GM23338 (cell line): ENCODE results near the gene MAPRE2.

Source experiments
- CREB1 ChIP-seq: fragments of 250-450 bp; sonication (Bioruptor Pico); IDR thresholded peaks from 2 replicates; pipeline ENCODE4 v1.5.0; 2020; ENCODE audit warnings: low read depth, mild to moderate bottlenecking, moderate library complexity
- EZH2 ChIP-seq: fragments of 200-600 bp; sonication (generic); IDR thresholded peaks from one replicate; pipeline ENCODE4 v1.8.0; 2017; ENCODE audit warnings: antibody characterized with exemption, mild to moderate bottlenecking, low read depth; ENCODE audit not compliant: unreplicated experiment
- EZH2phosphoT487 ChIP-seq: fragments of 200-600 bp; sonication (generic); IDR thresholded peaks from one replicate; pipeline ENCODE4 v1.8.1; 2018; ENCODE audit warnings: antibody characterized with exemption; ENCODE audit not compliant: unreplicated experiment
- JUNB ChIP-seq: IDR thresholded peaks from one replicate; pipeline ENCODE4 v1.6.1; 2016; ENCODE audit warnings: antibody characterized with exemption; ENCODE audit not compliant: unreplicated experiment
- POLR2AphosphoS5 ChIP-seq: IDR thresholded peaks from 2 replicates; pipeline ENCODE4 v1.6.1; 2016; ENCODE audit warnings: antibody characterized with exemption, low read depth
- ZNF114 ChIP-seq: fragments of 250-450 bp; sonication (Bioruptor Pico); IDR thresholded peaks from 2 replicates; pipeline ENCODE4 v1.5.0; 2020; ENCODE audit warnings: mild to moderate bottlenecking, moderate library complexity
- ZNF331 ChIP-seq: fragments of 250-450 bp; sonication (Bioruptor Pico); IDR thresholded peaks from 2 replicates; pipeline ENCODE4 v1.5.0; 2020; ENCODE audit warnings: low read depth, mild to moderate bottlenecking, moderate library complexity
- TF ChIP-seq, protein P1 (sequence below), 2 experiments: fragments of 200-600 bp in 1 of 2; sonication (generic) in 1 of 2; conservative IDR thresholded peaks; 2 replicates each; pipeline versions ENCODE4 v1.5.1 to v1.6.1; 2016 to 2017; ENCODE audit warnings: antibody characterized with exemption in 2 of 2, low read depth in 2 of 2, mild to moderate bottlenecking in 2 of 2, moderate library complexity in 1 of 2
- TF ChIP-seq, protein P2 (sequence below): IDR thresholded peaks from one replicate; pipeline ENCODE4 v1.6.1; 2018; ENCODE audit warnings: antibody characterized with exemption; ENCODE audit not compliant: unreplicated experiment
- TF ChIP-seq, protein P3 (sequence below): IDR thresholded peaks from 2 replicates; pipeline ENCODE4 v1.6.1; 2016; ENCODE audit warnings: antibody characterized with exemption
- TF ChIP-seq, protein P4 (sequence below): fragments of 250-450 bp; sonication (Bioruptor Pico); IDR thresholded peaks from 2 replicates; pipeline ENCODE4 v1.5.0; 2020; ENCODE audit warnings: mild to moderate bottlenecking, moderate library complexity

DNA sequence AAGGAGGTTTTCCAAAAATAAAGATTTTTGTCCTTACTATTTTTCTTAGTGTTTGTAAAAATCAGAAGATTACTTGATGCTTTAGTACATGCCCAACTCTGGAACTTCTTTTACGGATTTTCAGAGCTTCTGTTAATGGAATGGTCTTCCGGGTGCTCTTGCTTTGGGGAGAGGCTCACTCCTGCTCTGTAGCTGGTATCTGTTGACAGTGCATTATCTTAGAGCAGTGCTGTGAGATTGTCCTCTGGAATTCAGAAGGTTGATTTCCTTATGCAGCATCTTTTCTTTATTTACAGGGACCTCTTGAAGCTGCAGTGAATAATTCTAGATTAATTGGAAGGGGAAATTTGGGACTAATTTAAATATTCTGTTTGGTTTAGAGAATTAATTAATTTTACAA, 4.6 kb downstream of the MAPRE2 start:
- TF ChIP-seq, protein P1, sequence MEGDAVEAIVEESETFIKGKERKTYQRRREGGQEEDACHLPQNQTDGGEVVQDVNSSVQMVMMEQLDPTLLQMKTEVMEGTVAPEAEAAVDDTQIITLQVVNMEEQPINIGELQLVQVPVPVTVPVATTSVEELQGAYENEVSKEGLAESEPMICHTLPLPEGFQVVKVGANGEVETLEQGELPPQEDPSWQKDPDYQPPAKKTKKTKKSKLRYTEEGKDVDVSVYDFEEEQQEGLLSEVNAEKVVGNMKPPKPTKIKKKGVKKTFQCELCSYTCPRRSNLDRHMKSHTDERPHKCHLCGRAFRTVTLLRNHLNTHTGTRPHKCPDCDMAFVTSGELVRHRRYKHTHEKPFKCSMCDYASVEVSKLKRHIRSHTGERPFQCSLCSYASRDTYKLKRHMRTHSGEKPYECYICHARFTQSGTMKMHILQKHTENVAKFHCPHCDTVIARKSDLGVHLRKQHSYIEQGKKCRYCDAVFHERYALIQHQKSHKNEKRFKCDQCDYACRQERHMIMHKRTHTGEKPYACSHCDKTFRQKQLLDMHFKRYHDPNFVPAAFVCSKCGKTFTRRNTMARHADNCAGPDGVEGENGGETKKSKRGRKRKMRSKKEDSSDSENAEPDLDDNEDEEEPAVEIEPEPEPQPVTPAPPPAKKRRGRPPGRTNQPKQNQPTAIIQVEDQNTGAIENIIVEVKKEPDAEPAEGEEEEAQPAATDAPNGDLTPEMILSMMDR (conservative IDR thresholded peaks at IDR 0.05; ENCODE audit: low read depth in 2 of 2) = no peak
- no peak for TF ChIP-seq ZNF114 (CRISPR knock-in tag)
- no peak for TF ChIP-seq EZH2
- TF ChIP-seq EZH2phosphoT487 = no peak
- no peak for TF ChIP-seq POLR2AphosphoS5
- TF ChIP-seq, protein P2, sequence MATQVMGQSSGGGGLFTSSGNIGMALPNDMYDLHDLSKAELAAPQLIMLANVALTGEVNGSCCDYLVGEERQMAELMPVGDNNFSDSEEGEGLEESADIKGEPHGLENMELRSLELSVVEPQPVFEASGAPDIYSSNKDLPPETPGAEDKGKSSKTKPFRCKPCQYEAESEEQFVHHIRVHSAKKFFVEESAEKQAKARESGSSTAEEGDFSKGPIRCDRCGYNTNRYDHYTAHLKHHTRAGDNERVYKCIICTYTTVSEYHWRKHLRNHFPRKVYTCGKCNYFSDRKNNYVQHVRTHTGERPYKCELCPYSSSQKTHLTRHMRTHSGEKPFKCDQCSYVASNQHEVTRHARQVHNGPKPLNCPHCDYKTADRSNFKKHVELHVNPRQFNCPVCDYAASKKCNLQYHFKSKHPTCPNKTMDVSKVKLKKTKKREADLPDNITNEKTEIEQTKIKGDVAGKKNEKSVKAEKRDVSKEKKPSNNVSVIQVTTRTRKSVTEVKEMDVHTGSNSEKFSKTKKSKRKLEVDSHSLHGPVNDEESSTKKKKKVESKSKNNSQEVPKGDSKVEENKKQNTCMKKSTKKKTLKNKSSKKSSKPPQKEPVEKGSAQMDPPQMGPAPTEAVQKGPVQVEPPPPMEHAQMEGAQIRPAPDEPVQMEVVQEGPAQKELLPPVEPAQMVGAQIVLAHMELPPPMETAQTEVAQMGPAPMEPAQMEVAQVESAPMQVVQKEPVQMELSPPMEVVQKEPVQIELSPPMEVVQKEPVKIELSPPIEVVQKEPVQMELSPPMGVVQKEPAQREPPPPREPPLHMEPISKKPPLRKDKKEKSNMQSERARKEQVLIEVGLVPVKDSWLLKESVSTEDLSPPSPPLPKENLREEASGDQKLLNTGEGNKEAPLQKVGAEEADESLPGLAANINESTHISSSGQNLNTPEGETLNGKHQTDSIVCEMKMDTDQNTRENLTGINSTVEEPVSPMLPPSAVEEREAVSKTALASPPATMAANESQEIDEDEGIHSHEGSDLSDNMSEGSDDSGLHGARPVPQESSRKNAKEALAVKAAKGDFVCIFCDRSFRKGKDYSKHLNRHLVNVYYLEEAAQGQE = no peak
- TF ChIP-seq CREB1 (CRISPR knock-in tag) = no peak
- TF ChIP-seq JUNB = no peak
- TF ChIP-seq, protein P3, sequence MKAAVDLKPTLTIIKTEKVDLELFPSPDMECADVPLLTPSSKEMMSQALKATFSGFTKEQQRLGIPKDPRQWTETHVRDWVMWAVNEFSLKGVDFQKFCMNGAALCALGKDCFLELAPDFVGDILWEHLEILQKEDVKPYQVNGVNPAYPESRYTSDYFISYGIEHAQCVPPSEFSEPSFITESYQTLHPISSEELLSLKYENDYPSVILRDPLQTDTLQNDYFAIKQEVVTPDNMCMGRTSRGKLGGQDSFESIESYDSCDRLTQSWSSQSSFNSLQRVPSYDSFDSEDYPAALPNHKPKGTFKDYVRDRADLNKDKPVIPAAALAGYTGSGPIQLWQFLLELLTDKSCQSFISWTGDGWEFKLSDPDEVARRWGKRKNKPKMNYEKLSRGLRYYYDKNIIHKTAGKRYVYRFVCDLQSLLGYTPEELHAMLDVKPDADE = no peak
- TF ChIP-seq, protein P4, sequence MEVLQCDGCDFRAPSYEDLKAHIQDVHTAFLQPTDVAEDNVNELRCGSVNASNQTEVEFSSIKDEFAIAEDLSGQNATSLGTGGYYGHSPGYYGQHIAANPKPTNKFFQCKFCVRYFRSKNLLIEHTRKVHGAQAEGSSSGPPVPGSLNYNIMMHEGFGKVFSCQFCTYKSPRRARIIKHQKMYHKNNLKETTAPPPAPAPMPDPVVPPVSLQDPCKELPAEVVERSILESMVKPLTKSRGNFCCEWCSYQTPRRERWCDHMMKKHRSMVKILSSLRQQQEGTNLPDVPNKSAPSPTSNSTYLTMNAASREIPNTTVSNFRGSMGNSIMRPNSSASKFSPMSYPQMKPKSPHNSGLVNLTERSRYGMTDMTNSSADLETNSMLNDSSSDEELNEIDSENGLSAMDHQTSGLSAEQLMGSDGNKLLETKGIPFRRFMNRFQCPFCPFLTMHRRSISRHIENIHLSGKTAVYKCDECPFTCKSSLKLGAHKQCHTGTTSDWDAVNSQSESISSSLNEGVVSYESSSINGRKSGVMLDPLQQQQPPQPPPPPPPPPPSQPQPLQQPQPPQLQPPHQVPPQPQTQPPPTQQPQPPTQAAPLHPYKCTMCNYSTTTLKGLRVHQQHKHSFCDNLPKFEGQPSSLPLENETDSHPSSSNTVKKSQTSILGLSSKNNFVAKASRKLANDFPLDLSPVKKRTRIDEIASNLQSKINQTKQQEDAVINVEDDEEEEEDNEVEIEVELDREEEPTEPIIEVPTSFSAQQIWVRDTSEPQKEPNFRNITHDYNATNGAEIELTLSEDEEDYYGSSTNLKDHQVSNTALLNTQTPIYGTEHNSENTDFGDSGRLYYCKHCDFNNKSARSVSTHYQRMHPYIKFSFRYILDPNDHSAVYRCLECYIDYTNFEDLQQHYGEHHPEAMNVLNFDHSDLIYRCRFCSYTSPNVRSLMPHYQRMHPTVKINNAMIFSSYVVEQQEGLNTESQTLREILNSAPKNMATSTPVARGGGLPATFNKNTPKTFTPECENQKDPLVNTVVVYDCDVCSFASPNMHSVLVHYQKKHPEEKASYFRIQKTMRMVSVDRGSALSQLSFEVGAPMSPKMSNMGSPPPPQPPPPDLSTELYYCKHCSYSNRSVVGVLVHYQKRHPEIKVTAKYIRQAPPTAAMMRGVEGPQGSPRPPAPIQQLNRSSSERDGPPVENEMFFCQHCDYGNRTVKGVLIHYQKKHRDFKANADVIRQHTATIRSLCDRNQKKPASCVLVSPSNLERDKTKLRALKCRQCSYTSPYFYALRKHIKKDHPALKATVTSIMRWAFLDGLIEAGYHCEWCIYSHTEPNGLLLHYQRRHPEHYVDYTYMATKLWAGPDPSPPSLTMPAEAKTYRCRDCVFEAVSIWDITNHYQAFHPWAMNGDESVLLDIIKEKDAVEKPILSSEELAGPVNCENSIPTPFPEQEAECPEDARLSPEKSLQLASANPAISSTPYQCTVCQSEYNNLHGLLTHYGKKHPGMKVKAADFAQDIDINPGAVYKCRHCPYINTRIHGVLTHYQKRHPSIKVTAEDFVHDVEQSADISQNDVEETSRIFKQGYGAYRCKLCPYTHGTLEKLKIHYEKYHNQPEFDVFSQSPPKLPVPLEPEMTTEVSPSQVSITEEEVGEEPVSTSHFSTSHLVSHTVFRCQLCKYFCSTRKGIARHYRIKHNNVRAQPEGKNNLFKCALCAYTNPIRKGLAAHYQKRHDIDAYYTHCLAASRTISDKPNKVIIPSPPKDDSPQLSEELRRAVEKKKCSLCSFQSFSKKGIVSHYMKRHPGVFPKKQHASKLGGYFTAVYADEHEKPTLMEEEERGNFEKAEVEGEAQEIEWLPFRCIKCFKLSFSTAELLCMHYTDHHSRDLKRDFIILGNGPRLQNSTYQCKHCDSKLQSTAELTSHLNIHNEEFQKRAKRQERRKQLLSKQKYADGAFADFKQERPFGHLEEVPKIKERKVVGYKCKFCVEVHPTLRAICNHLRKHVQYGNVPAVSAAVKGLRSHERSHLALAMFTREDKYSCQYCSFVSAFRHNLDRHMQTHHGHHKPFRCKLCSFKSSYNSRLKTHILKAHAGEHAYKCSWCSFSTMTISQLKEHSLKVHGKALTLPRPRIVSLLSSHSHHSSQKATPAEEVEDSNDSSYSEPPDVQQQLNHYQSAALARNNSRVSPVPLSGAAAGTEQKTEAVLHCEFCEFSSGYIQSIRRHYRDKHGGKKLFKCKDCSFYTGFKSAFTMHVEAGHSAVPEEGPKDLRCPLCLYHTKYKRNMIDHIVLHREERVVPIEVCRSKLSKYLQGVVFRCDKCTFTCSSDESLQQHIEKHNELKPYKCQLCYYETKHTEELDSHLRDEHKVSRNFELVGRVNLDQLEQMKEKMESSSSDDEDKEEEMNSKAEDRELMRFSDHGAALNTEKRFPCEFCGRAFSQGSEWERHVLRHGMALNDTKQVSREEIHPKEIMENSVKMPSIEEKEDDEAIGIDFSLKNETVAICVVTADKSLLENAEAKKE (CRISPR knock-in tag) = no peak
- TF ChIP-seq ZNF331 (CRISPR knock-in tag) = no peak
